K562 (cell line): ENCODE measurements around the gene CUL2. TPM values are rescaled to one million over a fixed set of nuclear protein-coding genes. Genes with fewer than 3 reads are reported as not detected.
A peak's percentile ranks its signal among the peaks of the same experiment; 100 is the strongest.

Experiments used
- ETS2 ChIP-seq: IDR thresholded peaks from 2 replicates; pipeline ENCODE4 v1.6.1; 2016; ENCODE audit warnings: borderline replicate concordance, missing genetic modification characterization, mild to moderate bottlenecking, moderate library complexity, missing compliant biosample characterization; ENCODE audit not compliant: poor library complexity, severe bottlenecking
- NCOA1 ChIP-seq: fragments of 450-650 bp; IDR thresholded peaks from 2 replicates; pipeline ENCODE4 v1.6.1; 2016; ENCODE audit warnings: low read depth
- RFX1 ChIP-seq: fragments of 450-650 bp; IDR thresholded peaks from 2 replicates; pipeline ENCODE4 v1.6.1; 2016; ENCODE audit warnings: mild to moderate bottlenecking, moderate library complexity
- SMAD4 ChIP-seq: fragments of 250-450 bp; sonication (Bioruptor Pico); conservative IDR thresholded peaks from 2 replicates; pipeline ENCODE4 v1.8.0; 2021; ENCODE audit warnings: inconsistent platforms, mild to moderate bottlenecking, moderate library complexity
- SP1 ChIP-seq: sonication (generic); formaldehyde crosslinking; IDR thresholded peaks from 2 replicates; pipeline ENCODE4 v1.8.1; 2022; ENCODE audit warnings: mild to moderate bottlenecking, missing genetic modification reagents
- ZC3H4 ChIP-seq: sonication (generic); formaldehyde crosslinking; IDR thresholded peaks from 2 replicates; pipeline ENCODE4 v1.9.0; 2021; ENCODE audit warnings: missing genetic modification reagents, borderline replicate concordance
- ZFPM2 ChIP-seq: fragments of 250-450 bp; sonication (Bioruptor Pico); IDR thresholded peaks from 2 replicates; pipeline ENCODE4 v1.5.1; 2022; ENCODE audit warnings: mild to moderate bottlenecking
- polyA plus RNA-seq, 8 experiments: library from polyadenylated mRNA; depleted of rRNA in 4 of 8; stranded (reverse) in 5 of 8; unstranded in 3 of 8; fragments of >200 nt; fragmentation: Nextera tagmentation in 2 of 8; fragmentation: Illumina TruSeq in 1 of 8; extraction: Ambion mirVana in 2 of 8; extraction: Trizol in 1 of 8; gene quantifications; 2 replicates each; pipeline versions ENCODE4 v1.2.1 to v1.2.3, GENCODE V29; 2011 to 2014; ENCODE audit warnings: inconsistent platforms in 1 of 8, missing spikeins in 1 of 8
- total RNA-seq, 7 experiments: library from RNA; depleted of rRNA in 6 of 7; stranded (reverse); fragments of >200 nt in 6 of 7; fragmentation: Illumina TruSeq in 2 of 7; extraction: Trizol in 2 of 7; gene quantifications; 2 replicates each; pipeline versions ENCODE4 v1.2.1 to v1.2.3, GENCODE V29; 2011 to 2021; ENCODE audit warnings: low replicate concordance in 1 of 7
- TF ChIP-seq, protein P1 (sequence below): sonication (generic); formaldehyde crosslinking; IDR thresholded peaks from 2 replicates; pipeline ENCODE4 v1.8.1; 2023; ENCODE audit warnings: mild to moderate bottlenecking, missing genetic modification reagents
- TF ChIP-seq, protein P2 (sequence below), 2 experiments: fragments of 250-450 bp in 1 of 2; fragments of 450-650 bp in 1 of 2; sonication (Bioruptor Pico) in 1 of 2; IDR thresholded peaks; 2 replicates each; pipeline versions ENCODE4 v1.6.1 to v1.8.0; 2016 to 2021; ENCODE audit warnings: mild to moderate bottlenecking in 2 of 2, moderate library complexity in 2 of 2, missing compliant biosample characterization in 1 of 2, missing genetic modification characterization in 1 of 2
- TF ChIP-seq, protein P3 (sequence below): fragments of 250-450 bp; sonication (Bioruptor Pico); IDR thresholded peaks from 2 replicates; pipeline ENCODE4 v1.8.0; 2022; ENCODE audit warnings: inconsistent platforms
- TF ChIP-seq, protein P4 (sequence below), 2 experiments: fragments of 450-650 bp in 1 of 2; sonication (generic) in 1 of 2; formaldehyde crosslinking in 1 of 2; IDR thresholded peaks in 1 of 2; conservative IDR thresholded peaks in 1 of 2; 2 replicates each; pipeline versions ENCODE4 v1.6.1 to v1.8.1; 2016 to 2023; ENCODE audit warnings: mild to moderate bottlenecking in 2 of 2, moderate library complexity in 2 of 2, inconsistent platforms in 1 of 2, missing genetic modification reagents in 1 of 2
- TF ChIP-seq, protein P5 (sequence below): fragments of 250-450 bp; sonication (Bioruptor Pico); IDR thresholded peaks from 2 replicates; pipeline ENCODE4 v1.5.1; 2021; ENCODE audit warnings: mild to moderate bottlenecking
- TF ChIP-seq, protein P6 (sequence below): fragments of 200-800 bp; sonication (Bioruptor generic); IDR thresholded peaks from 2 replicates; pipeline ENCODE4 v1.6.1; 2017; ENCODE audit warnings: missing genetic modification characterization, missing compliant biosample characterization

CUL2 gene
- total and polyA plus RNA-seq, 9 of the 15 experiments (the other 6 are each of a cell fraction or from before 2014, with no cell fraction given) = 17.3 to 46.3 (median 41.2) TPM

DNA sequence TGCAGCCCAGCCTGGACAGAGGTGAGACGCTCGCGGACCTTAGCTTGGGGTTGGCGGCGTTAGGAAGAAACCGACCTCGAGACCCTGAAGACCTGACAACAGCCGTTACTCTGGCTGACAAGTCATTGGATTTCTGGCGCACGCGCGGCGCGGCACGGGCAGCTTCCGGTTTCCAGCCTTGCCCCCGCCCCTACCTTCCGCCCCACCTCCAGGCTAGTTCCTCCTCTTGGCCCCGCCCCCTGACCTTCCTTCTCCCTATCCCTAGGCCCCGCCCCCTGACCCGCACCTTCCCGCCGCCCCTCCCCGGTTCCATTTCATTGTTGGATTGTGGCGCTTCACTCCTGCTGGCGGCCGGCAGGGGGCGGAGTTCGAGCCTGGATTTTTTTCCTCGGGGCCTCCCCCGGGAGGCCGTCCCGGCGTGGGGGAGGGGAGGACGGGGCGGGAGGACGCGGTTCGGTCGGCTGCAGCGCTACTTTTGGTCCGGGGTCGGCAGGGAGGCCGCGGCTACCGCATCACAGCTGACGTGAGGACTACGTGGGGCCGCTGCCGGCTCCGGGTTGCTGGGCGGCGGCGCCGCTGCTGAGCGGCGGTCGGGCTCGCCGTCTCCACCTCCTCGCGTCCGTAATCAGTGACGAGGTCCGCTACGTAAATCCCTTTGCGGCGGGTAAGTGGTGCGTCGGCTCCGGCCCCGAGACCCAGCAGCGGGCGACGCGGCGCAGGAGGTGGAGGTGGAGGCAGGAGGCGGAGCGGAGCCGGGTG lies 36.6 kb upstream of the CUL2 start, which contains the start of gene CREM (continued):
- TF ChIP-seq, protein P1, sequence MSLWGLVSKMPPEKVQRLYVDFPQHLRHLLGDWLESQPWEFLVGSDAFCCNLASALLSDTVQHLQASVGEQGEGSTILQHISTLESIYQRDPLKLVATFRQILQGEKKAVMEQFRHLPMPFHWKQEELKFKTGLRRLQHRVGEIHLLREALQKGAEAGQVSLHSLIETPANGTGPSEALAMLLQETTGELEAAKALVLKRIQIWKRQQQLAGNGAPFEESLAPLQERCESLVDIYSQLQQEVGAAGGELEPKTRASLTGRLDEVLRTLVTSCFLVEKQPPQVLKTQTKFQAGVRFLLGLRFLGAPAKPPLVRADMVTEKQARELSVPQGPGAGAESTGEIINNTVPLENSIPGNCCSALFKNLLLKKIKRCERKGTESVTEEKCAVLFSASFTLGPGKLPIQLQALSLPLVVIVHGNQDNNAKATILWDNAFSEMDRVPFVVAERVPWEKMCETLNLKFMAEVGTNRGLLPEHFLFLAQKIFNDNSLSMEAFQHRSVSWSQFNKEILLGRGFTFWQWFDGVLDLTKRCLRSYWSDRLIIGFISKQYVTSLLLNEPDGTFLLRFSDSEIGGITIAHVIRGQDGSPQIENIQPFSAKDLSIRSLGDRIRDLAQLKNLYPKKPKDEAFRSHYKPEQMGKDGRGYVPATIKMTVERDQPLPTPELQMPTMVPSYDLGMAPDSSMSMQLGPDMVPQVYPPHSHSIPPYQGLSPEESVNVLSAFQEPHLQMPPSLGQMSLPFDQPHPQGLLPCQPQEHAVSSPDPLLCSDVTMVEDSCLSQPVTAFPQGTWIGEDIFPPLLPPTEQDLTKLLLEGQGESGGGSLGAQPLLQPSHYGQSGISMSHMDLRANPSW = no peak
- TF ChIP-seq, protein P2, sequence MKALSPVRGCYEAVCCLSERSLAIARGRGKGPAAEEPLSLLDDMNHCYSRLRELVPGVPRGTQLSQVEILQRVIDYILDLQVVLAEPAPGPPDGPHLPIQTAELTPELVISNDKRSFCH (CRISPR knock-in tag; IDR thresholded peaks at IDR 0.05) = no peak
- TF ChIP-seq, protein P2 (tag; IDR thresholded peaks at IDR 0.05) = no peak
- no peak for TF ChIP-seq ETS2 (tag)
- TF ChIP-seq, protein P3, sequence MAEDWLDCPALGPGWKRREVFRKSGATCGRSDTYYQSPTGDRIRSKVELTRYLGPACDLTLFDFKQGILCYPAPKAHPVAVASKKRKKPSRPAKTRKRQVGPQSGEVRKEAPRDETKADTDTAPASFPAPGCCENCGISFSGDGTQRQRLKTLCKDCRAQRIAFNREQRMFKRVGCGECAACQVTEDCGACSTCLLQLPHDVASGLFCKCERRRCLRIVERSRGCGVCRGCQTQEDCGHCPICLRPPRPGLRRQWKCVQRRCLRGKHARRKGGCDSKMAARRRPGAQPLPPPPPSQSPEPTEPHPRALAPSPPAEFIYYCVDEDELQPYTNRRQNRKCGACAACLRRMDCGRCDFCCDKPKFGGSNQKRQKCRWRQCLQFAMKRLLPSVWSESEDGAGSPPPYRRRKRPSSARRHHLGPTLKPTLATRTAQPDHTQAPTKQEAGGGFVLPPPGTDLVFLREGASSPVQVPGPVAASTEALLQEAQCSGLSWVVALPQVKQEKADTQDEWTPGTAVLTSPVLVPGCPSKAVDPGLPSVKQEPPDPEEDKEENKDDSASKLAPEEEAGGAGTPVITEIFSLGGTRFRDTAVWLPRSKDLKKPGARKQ (CRISPR knock-in tag) = no peak
- TF ChIP-seq, protein P4, sequence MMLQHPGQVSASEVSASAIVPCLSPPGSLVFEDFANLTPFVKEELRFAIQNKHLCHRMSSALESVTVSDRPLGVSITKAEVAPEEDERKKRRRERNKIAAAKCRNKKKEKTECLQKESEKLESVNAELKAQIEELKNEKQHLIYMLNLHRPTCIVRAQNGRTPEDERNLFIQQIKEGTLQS (IDR thresholded peaks at IDR 0.05) = no peak
- TF ChIP-seq, protein P4 (CRISPR knock-in tag; conservative IDR thresholded peaks at IDR 0.05) = no peak; the same call in 1 of the 2 replicates
- no peak; the same call in 1 of the 2 replicates for TF ChIP-seq RFX1
- no peak for TF ChIP-seq ZFPM2 (CRISPR knock-in tag)
- peak; percentile 77 for TF ChIP-seq SP1
- peak; percentile 55 for TF ChIP-seq SMAD4 (CRISPR knock-in tag)
- TF ChIP-seq, protein P5, sequence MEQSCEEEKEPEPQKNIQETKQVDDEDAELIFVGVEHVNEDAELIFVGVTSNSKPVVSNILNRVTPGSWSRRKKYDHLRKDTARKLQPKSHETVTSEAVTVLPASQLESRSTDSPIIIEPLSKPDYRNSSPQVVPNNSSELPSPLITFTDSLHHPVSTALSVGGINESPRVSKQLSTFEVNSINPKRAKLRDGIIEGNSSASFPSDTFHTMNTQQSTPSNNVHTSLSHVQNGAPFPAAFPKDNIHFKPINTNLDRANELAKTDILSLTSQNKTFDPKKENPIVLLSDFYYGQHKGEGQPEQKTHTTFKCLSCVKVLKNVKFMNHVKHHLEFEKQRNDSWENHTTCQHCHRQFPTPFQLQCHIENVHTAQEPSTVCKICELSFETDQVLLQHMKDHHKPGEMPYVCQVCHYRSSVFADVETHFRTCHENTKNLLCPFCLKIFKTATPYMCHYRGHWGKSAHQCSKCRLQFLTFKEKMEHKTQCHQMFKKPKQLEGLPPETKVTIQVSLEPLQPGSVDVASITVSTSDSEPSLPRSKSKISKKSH = no peak
- TF ChIP-seq, protein P6, sequence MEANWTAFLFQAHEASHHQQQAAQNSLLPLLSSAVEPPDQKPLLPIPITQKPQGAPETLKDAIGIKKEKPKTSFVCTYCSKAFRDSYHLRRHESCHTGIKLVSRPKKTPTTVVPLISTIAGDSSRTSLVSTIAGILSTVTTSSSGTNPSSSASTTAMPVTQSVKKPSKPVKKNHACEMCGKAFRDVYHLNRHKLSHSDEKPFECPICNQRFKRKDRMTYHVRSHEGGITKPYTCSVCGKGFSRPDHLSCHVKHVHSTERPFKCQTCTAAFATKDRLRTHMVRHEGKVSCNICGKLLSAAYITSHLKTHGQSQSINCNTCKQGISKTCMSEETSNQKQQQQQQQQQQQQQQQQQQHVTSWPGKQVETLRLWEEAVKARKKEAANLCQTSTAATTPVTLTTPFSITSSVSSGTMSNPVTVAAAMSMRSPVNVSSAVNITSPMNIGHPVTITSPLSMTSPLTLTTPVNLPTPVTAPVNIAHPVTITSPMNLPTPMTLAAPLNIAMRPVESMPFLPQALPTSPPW (CRISPR knock-in tag) = peak; percentile 92
- no peak for TF ChIP-seq ZC3H4 (CRISPR knock-in tag)
- TF ChIP-seq NCOA1 = peak; percentile 64; the same call in 1 of the 2 replicates
